ENCODE results near the gene NEO1. TPM values are rescaled to one million over a fixed set of nuclear protein-coding genes. Genes with fewer than 3 reads are reported as not detected.
"Not testable (repeated sequence)": the region's sequence is repeated elsewhere in the genome, so short reads cannot be mapped to it uniquely, and the experiment has no call there.

The NEO1 gene
- total and polyA plus RNA-seq, 7 experiments from 2014 or later, result 1.4 to 9.5 (median 6.4) TPM

DNA sequence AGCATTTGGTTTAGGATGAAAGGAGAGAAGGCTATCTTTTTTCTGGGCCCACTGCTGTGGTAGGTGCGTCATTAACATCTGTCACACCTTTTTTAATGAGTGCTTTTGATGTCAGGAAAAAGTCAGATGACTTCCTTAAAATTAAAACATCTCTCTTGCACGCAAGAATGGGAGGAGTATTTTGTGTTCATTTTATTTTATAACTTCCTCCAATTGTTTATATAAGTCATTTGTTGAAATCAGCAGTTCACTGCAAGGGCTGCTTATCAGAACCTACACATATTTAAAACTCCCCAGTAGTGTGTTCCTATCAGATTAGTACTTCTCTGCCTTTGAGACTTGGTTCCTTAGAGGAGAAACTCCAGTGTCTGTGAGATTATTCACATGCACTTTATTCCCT is 143.8 kb downstream of the NEO1 start:
- peaks cover 0 to 4% (median 0%) of the 10 kb centered on the region in 5 donors for H3K36me3 Mint-ChIP-seq
- ChIA-PET CTCF (no interaction called here), POLR2A (no interaction called here)
- H3K4me3 Mint-ChIP-seq, result no peak overlapping the region
- peaks cover 0 to 2% (median 0%) of the 10 kb centered on the region in 11 donors for H3K9me3 Mint-ChIP-seq
- no peak overlapping the region for H3K27ac Mint-ChIP-seq
- H3K27ac ChIP-seq (ENCODE audit: low read depth, low read length), result no peak overlapping the region
- H3K4me1 Mint-ChIP-seq, result peaks cover 0 to 9% (median 2%) of the 10 kb centered on the region in 7 donors
- H3K4me1 ChIP-seq (ENCODE audit: control insufficient read depth in 2 of 2, insufficient read depth in 2 of 2, low read length in 2 of 2), result peaks cover 0 to 5% of the 10 kb centered on the region in 2 donors
- H3K27me3 ChIP-seq (ENCODE audit: control insufficient read depth in 2 of 2, insufficient read depth in 2 of 2, low read length in 2 of 2), result no peaks in the 10 kb centered on the region
- no peaks in the 10 kb centered on the region for H3K9me3 ChIP-seq (ENCODE audit: control insufficient read depth in 2 of 3, low read length in 3 of 3)
- intact Hi-C loops (cut with micrococcal nuclease), result no loop called here
- H3K27me3 Mint-ChIP-seq, result peaks cover 0 to 11% (median 7%) of the 10 kb centered on the region in 5 donors
- H3K4me3 ChIP-seq (ENCODE audit: low read length), result no peak overlapping the region
- no peak for ATAC-seq
- DNase-seq, result no peak
- H3K36me3 ChIP-seq (ENCODE audit: control insufficient read depth in 2 of 3, insufficient read depth in 3 of 3, low read length in 3 of 3), result no peaks in the 10 kb centered on the region

DNA sequence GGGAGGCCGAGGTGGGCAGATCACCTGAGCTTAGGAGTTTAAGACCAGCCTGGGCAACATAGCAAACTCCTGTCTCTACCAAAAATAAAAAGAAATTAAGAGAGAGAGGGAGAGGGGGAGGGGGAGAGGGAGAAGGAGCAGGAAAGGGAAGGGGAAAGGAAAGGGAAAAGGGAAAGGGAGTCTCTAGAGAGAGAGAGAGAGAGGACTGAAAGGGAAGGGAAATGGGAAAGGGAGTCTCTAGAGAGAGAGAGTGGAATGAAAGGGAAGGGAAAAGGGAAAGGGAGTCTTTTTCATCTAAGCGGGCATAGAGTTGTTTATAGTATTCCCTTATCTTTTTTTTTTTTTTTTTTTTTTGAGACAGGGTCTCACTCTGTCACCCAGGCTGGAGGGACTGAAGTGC is 148.1 kb downstream of the NEO1 start:
- no peaks in the 10 kb centered on the region for H3K36me3 ChIP-seq (ENCODE audit: control insufficient read depth in 2 of 3, insufficient read depth in 3 of 3, low read length in 3 of 3)
- no peak overlapping the region for H3K4me3 Mint-ChIP-seq
- ChIA-PET CTCF (no interaction called here), POLR2A (no interaction called here)
- H3K9me3 ChIP-seq (ENCODE audit: control insufficient read depth in 2 of 3, low read length in 3 of 3), result no peaks in the 10 kb centered on the region
- intact Hi-C loops (cut with micrococcal nuclease), result no loop called here
- H3K27ac Mint-ChIP-seq, result no peak overlapping the region
- peaks cover 0 to 5% of the 10 kb centered on the region in 2 donors for H3K4me1 ChIP-seq (ENCODE audit: control insufficient read depth in 2 of 2, insufficient read depth in 2 of 2, low read length in 2 of 2)
- no peak overlapping the region for H3K27ac ChIP-seq (ENCODE audit: low read depth, low read length)
- no peak for DNase-seq
- no peak overlapping the region for H3K4me3 ChIP-seq (ENCODE audit: low read length)
- H3K4me1 Mint-ChIP-seq, result peaks cover 0 to 9% (median 2%) of the 10 kb centered on the region in 7 donors
- ATAC-seq, result no peak
- H3K27me3 Mint-ChIP-seq, result peaks cover 0 to 18% (median 6%) of the 10 kb centered on the region in 5 donors
- peaks cover 0 to 30% (median 23%) of the 10 kb centered on the region in 5 donors for H3K36me3 Mint-ChIP-seq
- H3K27me3 ChIP-seq (ENCODE audit: control insufficient read depth in 2 of 2, insufficient read depth in 2 of 2, low read length in 2 of 2), result no peaks in the 10 kb centered on the region
- peaks cover 0 to 30% (median 15%) of the 10 kb centered on the region in 11 donors for H3K9me3 Mint-ChIP-seq

DNA sequence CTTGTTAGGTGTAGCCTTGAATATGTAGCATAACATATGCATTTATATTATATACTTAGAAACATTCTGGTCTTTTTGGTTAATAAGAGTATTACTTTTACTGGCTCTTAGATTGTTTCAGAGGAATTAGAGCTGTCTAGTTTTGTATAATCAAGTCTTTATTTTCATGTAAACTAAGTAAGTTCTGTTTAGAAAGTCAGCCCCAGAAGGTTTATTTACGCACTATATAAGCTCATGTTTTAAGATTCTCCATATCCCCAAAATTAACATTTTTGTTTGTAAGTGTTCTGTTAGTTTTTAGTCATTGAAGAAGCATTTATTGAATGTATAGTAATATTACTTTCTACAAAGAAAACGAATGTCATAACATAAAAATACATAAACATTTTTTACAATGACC is 158.4 kb downstream of the NEO1 start:
- Histone ChIP-seq H3K9me3 (ENCODE audit: control insufficient read depth in 2 of 3, low read length in 3 of 3) (no peaks in the 10 kb centered on the region), H3K4me3 (ENCODE audit: low read length) (no peak overlapping the region), H3K36me3 (ENCODE audit: control insufficient read depth in 2 of 3, insufficient read depth in 3 of 3, low read length in 3 of 3) (no peaks in the 10 kb centered on the region), H3K4me1 (ENCODE audit: control insufficient read depth in 2 of 2, insufficient read depth in 2 of 2, low read length in 2 of 2) (no peaks in the 10 kb centered on the region), H3K27ac (ENCODE audit: low read depth, low read length) (no peak overlapping the region), H3K27me3 (ENCODE audit: control insufficient read depth in 2 of 2, insufficient read depth in 2 of 2, low read length in 2 of 2) (no peaks in the 10 kb centered on the region)
- POLR2A ChIA-PET, result no interaction called here
- no peak overlapping the region for H3K4me3 Mint-ChIP-seq
- H3K27ac Mint-ChIP-seq, result no peak overlapping the region
- intact Hi-C loops (cut with micrococcal nuclease), result no loop called here
- H3K27me3 Mint-ChIP-seq, result peaks cover 0 to 15% (median 0%) of the 10 kb centered on the region in 5 donors
- CTCF ChIA-PET, result interaction anchor here (0.6 kb wide), 1 partner anchor 30 kb away, joined by 3 read pairs; no protein-coding TSS in a partner anchor
- H3K4me1 Mint-ChIP-seq, result no peaks in the 10 kb centered on the region
- peaks cover 0 to 23% (median 8%) of the 10 kb centered on the region in 5 donors for H3K36me3 Mint-ChIP-seq
- peaks cover 0 to 18% (median 4%) of the 10 kb centered on the region in 11 donors for H3K9me3 Mint-ChIP-seq
- DNase-seq (no peak), ATAC-seq (no peak)

GRCh38 chr15:73212424-73212823 is 160.2 kb downstream of the NEO1 start:
- Mint-ChIP-seq H3K4me3 (no peak overlapping the region), H3K4me1 (no peaks in the 10 kb centered on the region), H3K9me3 (peaks cover 0 to 20% (median 5%) of the 10 kb centered on the region in 11 donors), H3K27me3 (peaks cover 0 to 15% (median 0%) of the 10 kb centered on the region in 5 donors), H3K36me3 (peaks cover 0 to 20% (median 8%) of the 10 kb centered on the region in 5 donors), H3K27ac (no peak overlapping the region)
- Histone ChIP-seq H3K9me3 (ENCODE audit: control insufficient read depth in 2 of 3, low read length in 3 of 3) (no peaks in the 10 kb centered on the region), H3K4me1 (ENCODE audit: control insufficient read depth in 2 of 2, insufficient read depth in 2 of 2, low read length in 2 of 2) (no peaks in the 10 kb centered on the region), H3K36me3 (ENCODE audit: control insufficient read depth in 2 of 3, insufficient read depth in 3 of 3, low read length in 3 of 3) (no peaks in the 10 kb centered on the region), H3K4me3 (ENCODE audit: low read length) (no peak overlapping the region), H3K27ac (ENCODE audit: low read depth, low read length) (no peak overlapping the region), H3K27me3 (ENCODE audit: control insufficient read depth in 2 of 2, insufficient read depth in 2 of 2, low read length in 2 of 2) (no peaks in the 10 kb centered on the region)
- CTCF ChIA-PET, result no interaction called here
- POLR2A ChIA-PET, result no interaction called here
- intact Hi-C loops (cut with micrococcal nuclease), result no loop called here
- ATAC-seq (no peak), DNase-seq (no peak)

- CTCF ChIA-PET; H3K4me3 Mint-ChIP-seq; H3K4me1 ChIP-seq (ENCODE audit: control insufficient read depth in 2 of 2, insufficient read depth in 2 of 2, low read length in 2 of 2); POLR2A ChIA-PET; H3K27me3 ChIP-seq (ENCODE audit: control insufficient read depth in 2 of 2, insufficient read depth in 2 of 2, low read length in 2 of 2); intact Hi-C loops (cut with micrococcal nuclease); ATAC-seq; H3K4me3 ChIP-seq (ENCODE audit: low read length); H3K36me3 ChIP-seq (ENCODE audit: control insufficient read depth in 2 of 3, insufficient read depth in 3 of 3, low read length in 3 of 3); H3K27ac Mint-ChIP-seq; DNase-seq; H3K27me3 Mint-ChIP-seq; H3K27ac ChIP-seq (ENCODE audit: low read depth, low read length); H3K9me3 ChIP-seq (ENCODE audit: control insufficient read depth in 2 of 3, low read length in 3 of 3); H3K4me1 Mint-ChIP-seq: not testable (repeated sequence)
- Mint-ChIP-seq H3K36me3 (peaks cover 0 to 20% (median 16%) of the 10 kb centered on the region in 5 donors), H3K9me3 (peaks cover 0 to 14% (median 7%) of the 10 kb centered on the region in 11 donors)
Measured at GRCh38 chr15:73221450-73221849, 169.2 kb downstream of the NEO1 start.

- H3K27ac ChIP-seq (ENCODE audit: low read depth, low read length), result no peak overlapping the region
- intact Hi-C loops (cut with micrococcal nuclease), result no loop called here
- no peaks in the 10 kb centered on the region for H3K27me3 ChIP-seq (ENCODE audit: control insufficient read depth in 2 of 2, insufficient read depth in 2 of 2, low read length in 2 of 2)
- Mint-ChIP-seq H3K36me3 (peaks cover 0 to 30% (median 18%) of the 10 kb centered on the region in 5 donors), H3K27me3 (no peaks in the 10 kb centered on the region), H3K4me3 (no peak overlapping the region), H3K4me1 (peaks cover 0 to 5% (median 0%) of the 10 kb centered on the region in 7 donors), H3K9me3 (peaks cover 0 to 17% (median 7%) of the 10 kb centered on the region in 11 donors), H3K27ac (no peak overlapping the region)
- no peaks in the 10 kb centered on the region for H3K9me3 ChIP-seq (ENCODE audit: control insufficient read depth in 2 of 3, low read length in 3 of 3)
- DNase-seq, result peak in 1 of 9 donors; percentile 24
- H3K4me1 ChIP-seq (ENCODE audit: control insufficient read depth in 2 of 2, insufficient read depth in 2 of 2, low read length in 2 of 2), result no peaks in the 10 kb centered on the region
- CTCF ChIA-PET, result interaction anchor here (1.0 to 1.4 kb wide), 2 partner anchors 9 to 16 kb away, joined by 3 read pairs; no protein-coding TSS in a partner anchor
- POLR2A ChIA-PET, result no interaction called here
- no peak overlapping the region for H3K4me3 ChIP-seq (ENCODE audit: low read length)
- no peaks in the 10 kb centered on the region for H3K36me3 ChIP-seq (ENCODE audit: control insufficient read depth in 2 of 3, insufficient read depth in 3 of 3, low read length in 3 of 3)
- no peak for ATAC-seq
Measured at GRCh38 chr15:73225358-73226015, 173.2 kb downstream of the NEO1 start.
